Uterus (tissue), 4 donors: Measurements from ENCODE around the gene TOMM7. TPM values are rescaled to one million over a fixed set of nuclear protein-coding genes. Genes with fewer than 3 reads are reported as not detected.

Experiments
- DNase-seq, 2 donors: peaks; one replicate each; pipeline ENCODE4 v3.0.0-alpha.2; 2019 to 2020
- H3K27ac ChIP-seq, 2 donors: fragments of 200-600 bp; sonication (generic); 1 replicate in 1 of 2; 2 replicates in 1 of 2; pipeline ENCODE4 v1.5.1; 2016 to 2018
- H3K27me3 ChIP-seq, 2 donors: fragments of 200-600 bp; sonication (generic); one replicate each; pipeline ENCODE4 v1.5.1; 2018 to 2019; ENCODE audit warnings: control low read depth in 1 of 2
- H3K36me3 ChIP-seq, 2 donors: fragments of 200-600 bp; sonication (generic); one replicate each; pipeline ENCODE4 v1.5.1; 2019; ENCODE audit warnings: control low read depth in 1 of 2
- H3K4me1 ChIP-seq, 2 donors: fragments of 200-600 bp; sonication (generic); one replicate each; pipeline ENCODE4 v1.5.1; 2018 to 2019; ENCODE audit warnings: control low read depth in 1 of 2
- H3K4me3 ChIP-seq, 2 donors: fragments of 200-600 bp; sonication (generic); 1 replicate in 1 of 2; 2 replicates in 1 of 2; pipeline ENCODE4 v1.5.1; 2018 to 2019; ENCODE audit warnings: mild to moderate bottlenecking in 1 of 2
- H3K9me3 ChIP-seq, 2 donors: fragments of 200-600 bp; sonication (generic); one replicate each; pipeline ENCODE4 v1.5.1; 2019; ENCODE audit warnings: control low read depth in 1 of 2
- CTCF ChIP-seq, 4 experiments: fragments of 200-600 bp in 2 of 4; fragments of 450-650 bp in 2 of 4; sonication (generic) in 2 of 4; IDR thresholded peaks; one replicate each; pipeline ENCODE4 v1.5.1; 2016 to 2019; ENCODE audit warnings: antibody characterized with exemption in 4 of 4, mild to moderate bottlenecking in 2 of 4, moderate library complexity in 1 of 4
- POLR2A ChIP-seq, 2 donors: fragments of 450-650 bp; IDR thresholded peaks; one replicate each; pipeline ENCODE4 v1.6.1; 2016; ENCODE audit warnings: antibody characterized with exemption in 2 of 2, mild to moderate bottlenecking in 1 of 2, moderate library complexity in 1 of 2
- intact Hi-C: fragments of 100-400 bp; cut with DNase I; formaldehyde crosslinking; loops from one replicate; pipeline ENCODE4 v1.15.1; 2023; ENCODE audit warnings: low total_unique reads
- small RNA-seq: library from RNA; depleted of rRNA; stranded (forward); fragments of <200 nt; gene quantifications from one replicate; pipeline ENCODE3, GENCODE V24; 2016
- total RNA-seq, 4 donors: library from RNA; depleted of rRNA in 3 of 4; stranded (reverse); fragments of >200 nt in 3 of 4; gene quantifications; one replicate each; pipeline versions ENCODE4 v1.1.0 to v1.2.4, GENCODE V29; 2014 to 2023
- donor health status: DM: yes; HTN: yes; CAD: no.

The TOMM7 gene
- total RNA-seq, 4 donors from 2014 or later: 73.0 to 411 (median 210) TPM

- Histone ChIP-seq H3K36me3 (no peaks in the 10 kb centered on the region), H3K4me3 (no peak overlapping the region), H3K27ac (no peak overlapping the region), H3K4me1 (no peaks in the 10 kb centered on the region), H3K27me3 (no peaks in the 10 kb centered on the region), H3K9me3 (no peaks in the 10 kb centered on the region)
- DNase-seq: no peak
- TF ChIP-seq CTCF (IDR thresholded peaks at IDR 0.05) (no peak), POLR2A (IDR thresholded peaks at IDR 0.05) (no peak)
- intact Hi-C loops: no loop called here
These were observed 51.3 kb downstream of the TOMM7 start for GRCh38 chr7:22771194-22771871.

- no peak for DNase-seq
- intact Hi-C loops: no loop called here
- Histone ChIP-seq H3K27ac (no peak overlapping the region), H3K4me3 (no peak overlapping the region), H3K27me3 (no peaks in the 10 kb centered on the region), H3K4me1 (no peaks in the 10 kb centered on the region), H3K9me3 (no peaks in the 10 kb centered on the region), H3K36me3 (no peaks in the 10 kb centered on the region)
- TF ChIP-seq POLR2A (IDR thresholded peaks at IDR 0.05) (no peak), CTCF (IDR thresholded peaks at IDR 0.05) (no peak)
These were observed 57.0 kb downstream of the TOMM7 start for GRCh38 chr7:22765609-22766008.

Small RNAs within 50 kb of the gene (small RNA-seq; reads per million reads assigned to genes)
- 4,698 reads per million, percentile 99 among the genes with 10 or more reads in this experiment for gene SNORD93

Other genes with a start within 250 kb of the TOMM7 start
- gene IL6, start 95.6 kb downstream of the TOMM7 start, total RNA-seq: 10 to 100 TPM in 1 of 4 donors, 1 to 10 TPM in 2, not detected in 1; 2.6 to 11.2 (median 4.2) TPM
- gene HYCC1, start 191.3 kb upstream of the TOMM7 start, total RNA-seq: 10 to 100 TPM; 25.0 to 89.0 (median 46.8) TPM